LHCN-M2 (cell line): ENCODE data around the gene HMOX2. TPM values are rescaled to one million over a fixed set of nuclear protein-coding genes. Genes with fewer than 3 reads are reported as not detected.

Experiments
- DNase-seq: peaks from one replicate; pipeline ENCODE4 v3.0.0-alpha.2; 2012; ENCODE audit warnings: low read depth
- total RNA-seq: library from RNA; depleted of rRNA; stranded (reverse); fragments of >200 nt; gene quantifications from 2 replicates; pipeline ENCODE4 v1.2.3, GENCODE V29; 2014

The HMOX2 gene
- total RNA-seq, 1 experiment from 2014 or later: 48.6 TPM

GRCh38 chr16:4463522-4464163, 12.6 kb upstream of the HMOX2 start:
- no peak for DNase-seq

DNA sequence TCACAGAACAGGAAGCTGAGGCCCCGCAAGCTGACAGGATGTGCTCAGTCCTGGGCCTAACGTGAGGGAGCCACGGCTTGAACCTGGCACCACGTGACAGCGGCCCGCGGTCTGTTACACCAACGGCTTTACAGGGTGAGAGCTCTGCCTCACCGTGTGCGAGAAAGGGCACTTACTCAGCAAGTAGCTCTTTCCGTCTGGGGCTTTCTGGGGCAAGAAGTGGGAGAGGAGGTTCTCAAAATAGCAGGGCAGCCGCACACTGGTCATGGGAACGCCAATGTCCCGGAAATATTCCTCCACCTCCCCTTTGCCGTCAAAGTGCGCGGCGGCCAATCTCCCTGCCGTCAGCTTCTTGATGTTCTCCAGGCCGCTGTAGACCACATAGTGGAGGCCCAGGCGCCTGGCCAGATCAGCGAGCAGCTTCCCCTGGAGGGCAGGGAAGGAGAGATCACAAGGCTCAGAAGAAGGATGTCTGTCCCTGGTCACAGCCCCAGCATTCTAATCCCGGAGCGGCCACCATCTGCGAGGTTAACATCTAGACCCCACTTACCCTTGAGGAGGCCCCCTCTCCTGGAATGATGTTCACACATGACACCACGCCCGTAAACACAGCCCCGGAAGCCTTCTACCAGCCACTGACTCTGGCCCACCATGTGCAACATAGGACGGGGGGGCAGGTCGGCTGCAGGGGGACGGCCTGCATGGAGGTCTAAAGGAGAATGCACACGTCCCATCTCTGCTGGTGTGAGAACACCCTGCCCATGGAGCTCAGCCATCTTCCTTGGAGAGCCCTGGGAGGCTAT, 10.0 kb upstream of the HMOX2 start:
- no peak for DNase-seq

- DNase-seq: no peak
Observed at GRCh38 chr16:4467916-4468315, 8.3 kb upstream of the HMOX2 start.

- DNase-seq: no peak
Observed at GRCh38 chr16:4468972-4469371, 7.2 kb upstream of the HMOX2 start.

- DNase-seq: no peak
Observed at GRCh38 chr16:4471869-4472268, 4.3 kb upstream of the HMOX2 start.

GRCh38 chr16:4472880-4473279, 3.3 kb upstream of the HMOX2 start:
- no peak for DNase-seq

GRCh38 chr16:4474192-4474961, 1.8 kb upstream of the HMOX2 start, which contains the start of gene NMRAL1:
Gene NMRAL1 (minus strand): TSS chr16:4474625. CDS start chr16:4474132, 493 bp downstream.
- peak; percentile 77 for DNase-seq

DNA sequence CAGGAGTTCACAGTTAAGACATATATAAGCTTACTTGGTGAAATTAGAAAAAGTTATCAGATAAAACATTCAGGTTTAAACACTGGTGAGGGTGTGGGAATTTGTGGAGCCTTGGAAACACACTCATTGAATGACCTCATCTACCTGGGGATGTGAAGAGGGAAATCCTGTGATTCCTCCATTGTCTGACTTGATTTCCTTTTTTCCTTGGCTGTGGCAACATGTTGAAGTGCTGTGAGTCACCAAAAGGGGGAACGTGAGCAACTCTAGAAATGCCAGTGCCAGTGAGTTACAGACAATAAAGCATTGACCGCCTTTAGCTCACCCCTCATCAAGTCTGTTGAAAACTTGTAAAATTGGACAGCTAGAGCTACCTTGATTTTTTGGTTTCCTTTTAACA, 1.8 kb downstream of the HMOX2 start:
- no peak for DNase-seq

DNA sequence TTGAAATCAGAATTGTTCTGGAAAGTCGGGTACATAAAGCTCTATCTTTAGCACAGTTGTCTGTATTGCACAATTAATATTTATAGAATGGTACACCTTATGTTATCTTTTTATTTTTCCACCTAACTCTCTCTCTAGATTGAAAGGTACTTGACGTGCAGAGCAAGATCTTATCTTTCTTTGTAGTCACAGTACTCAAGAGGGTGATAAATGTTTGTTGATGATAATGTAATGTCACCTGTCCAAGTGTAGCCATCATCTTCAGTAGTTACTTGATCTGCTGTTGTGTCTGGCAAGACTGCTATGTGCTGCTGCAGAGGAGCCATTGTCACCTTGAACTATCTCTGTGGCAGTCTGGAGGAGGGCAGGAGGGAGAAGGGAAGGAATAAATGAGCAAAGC, 5.3 kb downstream of the HMOX2 start:
- no peak for DNase-seq

DNA sequence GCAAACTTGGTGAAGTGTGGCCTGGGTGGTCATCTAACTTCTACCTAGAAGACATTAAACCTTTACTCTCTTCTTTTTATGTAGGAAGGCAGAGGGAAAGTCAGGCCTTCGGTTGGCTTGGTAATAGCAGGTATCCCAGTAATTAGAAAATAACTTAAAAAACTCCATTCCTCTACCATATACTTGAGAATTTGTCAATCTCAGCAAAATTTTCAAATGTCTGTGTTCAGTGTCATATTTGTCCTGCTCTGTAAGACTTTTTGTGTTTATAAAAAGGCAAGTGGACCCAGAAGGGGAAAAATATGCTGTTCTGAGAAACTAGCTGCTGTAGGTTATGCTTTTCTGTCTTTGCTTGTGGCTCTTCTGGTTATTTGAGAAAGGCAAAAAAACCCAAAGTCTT, 5.8 kb downstream of the HMOX2 start:
- no peak for DNase-seq

- DNase-seq: no peak
Observed at GRCh38 chr16:4486126-4486893, 10.1 kb downstream of the HMOX2 start.

DNA sequence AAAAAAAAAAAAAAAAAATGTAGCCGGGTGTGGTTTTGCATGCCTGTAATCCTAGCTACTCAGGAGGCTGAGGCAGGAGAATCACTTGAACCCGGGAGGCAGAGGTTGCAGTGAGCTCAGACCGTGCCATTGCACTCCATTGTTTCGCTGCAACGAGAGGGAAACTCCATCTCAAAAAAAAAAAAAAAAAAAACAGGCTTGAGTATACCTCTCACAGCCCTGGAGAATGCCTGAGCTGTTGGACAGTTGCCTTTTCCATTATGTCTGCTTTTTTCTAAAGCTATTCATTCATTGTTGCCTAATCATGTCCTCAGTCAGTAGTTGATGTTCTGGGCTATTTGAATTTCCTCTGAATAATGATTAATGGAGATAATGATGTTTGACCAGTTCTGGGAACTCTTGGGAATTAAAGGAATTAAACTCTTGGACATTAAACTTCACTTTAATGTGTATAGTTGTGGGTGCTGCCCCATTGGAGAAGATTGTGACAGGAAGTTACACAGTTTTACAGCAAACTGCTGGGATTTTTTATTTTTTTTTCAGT, 11.8 kb downstream of the HMOX2 start:
- peak; percentile 44 for DNase-seq

GRCh38 chr16:4488499-4488967, 12.3 kb downstream of the HMOX2 start:
- DNase-seq: no peak

DNA sequence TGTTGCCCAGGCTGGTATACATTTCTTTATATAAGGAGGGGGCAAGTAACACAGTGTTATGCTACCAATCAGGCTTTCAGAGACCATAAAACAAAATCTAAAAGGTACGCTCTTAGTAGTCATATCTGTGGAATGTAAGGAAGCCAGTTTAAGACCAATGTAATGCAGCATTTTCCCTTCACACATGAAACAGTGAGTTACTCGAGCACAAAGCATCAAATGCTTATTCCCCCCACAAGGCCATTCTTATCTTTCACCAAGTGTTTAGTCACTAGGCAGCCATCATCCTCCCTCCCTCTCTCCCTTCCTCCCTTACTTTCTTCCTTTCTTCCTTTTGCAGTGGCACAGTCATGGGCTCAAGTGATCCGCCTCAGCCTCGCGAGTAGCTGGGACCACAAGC, 12.8 kb downstream of the HMOX2 start:
- peak; percentile 75 for DNase-seq

DNA sequence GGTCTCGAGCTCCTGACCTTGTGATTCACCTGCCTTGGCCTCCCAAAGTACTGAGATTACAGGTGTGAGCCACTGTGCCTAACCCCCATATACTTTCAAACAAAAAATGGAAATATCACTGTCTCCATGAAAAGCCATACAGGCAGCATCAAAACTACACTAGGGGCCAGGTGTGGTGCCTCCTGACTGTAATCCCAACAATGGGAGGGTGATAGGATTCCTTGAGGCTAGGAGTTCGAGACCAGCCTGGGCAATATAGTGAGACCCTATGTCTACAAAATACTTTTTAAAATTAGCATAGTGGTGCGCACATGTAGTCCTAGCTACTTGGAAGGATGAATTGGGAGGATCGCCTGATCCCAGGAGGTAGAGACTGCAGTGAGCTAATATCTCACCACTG, 15.7 kb downstream of the HMOX2 start:
- DNase-seq: no peak

GRCh38 chr16:4494746-4495490, 18.7 kb downstream of the HMOX2 start:
- DNase-seq: peak; percentile 70

- DNase-seq: no peak
Observed at GRCh38 chr16:4495766-4496165, 19.6 kb downstream of the HMOX2 start.

DNA sequence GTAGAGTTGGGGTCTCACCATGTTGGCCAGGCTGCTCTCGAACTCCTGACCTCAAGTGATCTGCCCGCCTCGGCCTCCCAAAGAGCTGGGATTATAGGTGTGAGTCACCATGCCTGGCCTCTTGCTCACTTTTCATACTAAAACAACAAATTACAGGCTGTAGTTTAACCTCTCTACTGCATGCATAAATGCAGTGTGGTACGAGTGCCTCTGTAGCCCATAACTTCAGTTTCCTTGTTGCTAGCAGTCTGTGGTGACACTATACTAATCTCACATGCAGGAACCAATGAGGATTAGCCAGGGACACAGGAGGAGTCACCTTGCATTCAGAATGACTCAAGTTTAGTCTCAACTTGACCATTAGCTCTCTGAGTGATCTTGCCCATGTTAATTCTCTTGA, 20.1 kb downstream of the HMOX2 start:
- peak; percentile 68 for DNase-seq

DNA sequence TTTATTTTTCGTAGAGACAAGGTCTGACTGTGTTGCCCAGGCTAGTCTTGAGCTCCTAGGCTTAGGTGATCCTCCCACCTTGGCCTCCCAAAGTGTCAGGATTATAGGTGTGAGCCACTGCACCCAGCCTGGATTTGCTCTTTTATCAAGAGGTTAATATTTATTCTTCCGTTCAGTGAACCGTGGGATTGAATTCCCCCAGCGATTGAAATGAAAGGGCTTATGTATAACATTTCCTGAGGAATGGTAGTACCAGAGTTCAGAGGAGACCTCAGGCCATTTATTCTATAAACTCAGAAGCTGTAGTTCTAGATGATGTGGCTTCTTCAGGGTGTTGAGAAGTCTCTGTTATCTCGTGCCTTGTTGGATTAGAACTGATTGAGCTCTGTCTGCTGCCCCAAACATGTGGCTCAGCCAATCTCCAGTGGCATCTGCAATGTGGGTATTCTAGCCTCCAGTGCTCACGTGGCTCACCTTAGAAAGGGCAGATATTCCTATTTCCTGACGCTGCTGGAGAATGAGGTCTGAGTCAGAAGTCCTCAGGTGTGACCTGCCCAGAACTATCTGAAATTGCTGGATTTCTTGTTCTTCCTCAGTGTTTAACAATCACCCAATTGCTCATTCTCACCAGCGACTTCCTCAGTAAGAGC, 22.5 kb downstream of the HMOX2 start:
- DNase-seq: no peak

GRCh38 chr16:4499196-4499555, 23.0 kb downstream of the HMOX2 start:
- DNase-seq: no peak
